Fibroblast of lung (primary cell): ENCODE data around the gene PRDM16. TPM values are rescaled to one million over a fixed set of nuclear protein-coding genes. Genes with fewer than 3 reads are reported as not detected.

ENCODE experiments used
- DNase-seq, 2 donors: peaks; one replicate each; pipeline versions ENCODE4 v3.0.0 to v3.0.0-alpha.2; 2010; ENCODE audit warnings: low read depth in 2 of 2
- H2AFZ ChIP-seq: 2 replicates; pipeline ENCODE4 v1.5.1; 2012; ENCODE audit warnings: low read length, control low read depth, inconsistent platforms
- H3K27ac ChIP-seq: 2 replicates; pipeline ENCODE4 v1.5.1; 2011; ENCODE audit warnings: low read length, control low read depth; ENCODE audit not compliant: insufficient read depth
- H3K27me3 ChIP-seq: 2 replicates; pipeline ENCODE4 v1.5.1; 2011; ENCODE audit warnings: mild to moderate bottlenecking, low read length; ENCODE audit not compliant: control insufficient read depth, insufficient read depth
- H3K36me3 ChIP-seq: 2 replicates; pipeline ENCODE4 v1.5.1; 2011; ENCODE audit warnings: low read length; ENCODE audit not compliant: control insufficient read depth, insufficient read depth
- H3K4me1 ChIP-seq: 2 replicates; pipeline ENCODE4 v1.5.1; 2011; ENCODE audit warnings: low read length; ENCODE audit not compliant: control insufficient read depth, insufficient read depth; ENCODE audit errors: extremely low read depth
- H3K4me2 ChIP-seq: 2 replicates; pipeline ENCODE4 v1.5.1; 2011; ENCODE audit warnings: low read length, control low read depth; ENCODE audit not compliant: insufficient read depth; ENCODE audit errors: extremely low read depth
- H3K4me3 ChIP-seq, 4 experiments: fragments of 200-600 bp in 1 of 4; sonication (generic) in 1 of 4; replicated peaks in 1 of 4; 2 replicates each; pipeline ENCODE4 v1.5.1; 2011 to 2016; ENCODE audit warnings: low read length in 4 of 4, low read depth in 3 of 4, mild to moderate bottlenecking in 3 of 4, control low read depth in 2 of 4, inconsistent platforms in 1 of 4, mixed read lengths in 1 of 4; ENCODE audit not compliant: insufficient read depth in 1 of 4; ENCODE audit errors: control extremely low read depth in 1 of 4
- H3K79me2 ChIP-seq: 2 replicates; pipeline ENCODE4 v1.5.1; 2012; ENCODE audit warnings: mild to moderate bottlenecking, low read length, inconsistent platforms; ENCODE audit not compliant: control insufficient read depth, insufficient read depth
- H3K9ac ChIP-seq: 2 replicates; pipeline ENCODE4 v1.5.1; 2011; ENCODE audit warnings: mild to moderate bottlenecking, low read length, control low read depth; ENCODE audit not compliant: insufficient read depth
- H3K9me3 ChIP-seq: 2 replicates; pipeline ENCODE4 v1.5.1; 2012; ENCODE audit warnings: low read depth, low read length; ENCODE audit not compliant: control insufficient read depth, insufficient read depth
- H4K20me1 ChIP-seq: 2 replicates; pipeline ENCODE4 v1.5.1; 2011; ENCODE audit warnings: low read length; ENCODE audit not compliant: control insufficient read depth, insufficient read depth; ENCODE audit errors: extremely low read depth
- CTCF ChIP-seq, 2 donors: IDR thresholded peaks in 1 of 2; conservative IDR thresholded peaks in 1 of 2; 1 replicate in 1 of 2; 2 replicates in 1 of 2; pipeline ENCODE4 v1.5.1; 2011 to 2012; ENCODE audit warnings: low read length in 2 of 2, control low read depth in 1 of 2, inconsistent platforms in 1 of 2, low read depth in 1 of 2, mild to moderate bottlenecking in 1 of 2
- EZH2 ChIP-seq: IDR thresholded peaks from 2 replicates; pipeline ENCODE4 v1.5.1; 2012; ENCODE audit warnings: low read length, control low read depth, mild to moderate bottlenecking; ENCODE audit errors: missing control alignments
- polyA plus RNA-seq, 2 donors: library from polyadenylated mRNA; depleted of rRNA in 1 of 2; stranded (reverse) in 1 of 2; unstranded in 1 of 2; fragments of >200 nt; gene quantifications; 2 replicates each; pipeline ENCODE4 v1.2.1, GENCODE V29; 2011 to 2012; ENCODE audit warnings: missing spikeins in 1 of 2
- total RNA-seq: library from RNA; depleted of rRNA; stranded (reverse); fragments of >200 nt; gene quantifications from 2 replicates; pipeline ENCODE4 v1.2.1, GENCODE V29; 2014

Gene PRDM16
- total and polyA plus RNA-seq, 2 donors (not counting 1 experiment from before 2014, with no cell fraction given): 0.30 to 1.8 TPM

GRCh38 chr1:3435666-3436065 lies 366.7 kb downstream of the PRDM16 start:
- H3K27me3 ChIP-seq: no peaks in the 10 kb centered on the region
- no peak for DNase-seq
- H3K36me3 ChIP-seq: no peaks in the 10 kb centered on the region
- no peak overlapping the region for H3K9ac ChIP-seq
- no peak overlapping the region for H3K4me3 ChIP-seq
- TF ChIP-seq EZH2: no peak
- no peak for TF ChIP-seq CTCF (conservative IDR thresholded peaks at IDR 0.05 in 1 of 2, IDR thresholded peaks at IDR 0.05 in 1 of 2; ENCODE audit: low read depth in 1 of 2, low read length in 2 of 2)
- H3K9me3 ChIP-seq: no peaks in the 10 kb centered on the region
- no peak overlapping the region for H2AFZ ChIP-seq
- H3K79me2 ChIP-seq: no peaks in the 10 kb centered on the region
- no peak overlapping the region for H3K27ac ChIP-seq
- H3K4me2 ChIP-seq: no peak overlapping the region
- H4K20me1 ChIP-seq: no peaks in the 10 kb centered on the region
- no peaks in the 10 kb centered on the region for H3K4me1 ChIP-seq

- no peaks in the 10 kb centered on the region for H3K9me3 ChIP-seq
- H3K9ac ChIP-seq: no peak overlapping the region
- no peaks in the 10 kb centered on the region for H3K79me2 ChIP-seq
- no peaks in the 10 kb centered on the region for H3K36me3 ChIP-seq
- no peak overlapping the region for H3K4me2 ChIP-seq
- H3K4me3 ChIP-seq: no peak overlapping the region
- H3K27ac ChIP-seq: no peak overlapping the region
- H3K27me3 ChIP-seq: peaks cover 4% of the 10 kb centered on the region
- TF ChIP-seq CTCF (conservative IDR thresholded peaks at IDR 0.05 in 1 of 2, IDR thresholded peaks at IDR 0.05 in 1 of 2; ENCODE audit: low read depth in 1 of 2, low read length in 2 of 2) (no peak), EZH2 (no peak)
- no peaks in the 10 kb centered on the region for H4K20me1 ChIP-seq
- no peak overlapping the region for H2AFZ ChIP-seq
- no peaks in the 10 kb centered on the region for H3K4me1 ChIP-seq
- no peak for DNase-seq
Measured at GRCh38 chr1:3436451-3436850, 367.4 kb downstream of the PRDM16 start.

GRCh38 chr1:3436901-3437300 lies 367.9 kb downstream of the PRDM16 start:
- Histone ChIP-seq H3K79me2 (no peaks in the 10 kb centered on the region), H3K36me3 (no peaks in the 10 kb centered on the region), H3K27ac (no peak overlapping the region), H2AFZ (no peak overlapping the region), H3K4me1 (no peaks in the 10 kb centered on the region), H3K4me2 (no peak overlapping the region), H3K9me3 (no peaks in the 10 kb centered on the region), H3K4me3 (no peak overlapping the region), H3K9ac (no peak overlapping the region), H4K20me1 (no peaks in the 10 kb centered on the region), H3K27me3 (peaks cover 4% of the 10 kb centered on the region)
- no peak for TF ChIP-seq EZH2
- TF ChIP-seq CTCF (conservative IDR thresholded peaks at IDR 0.05 in 1 of 2, IDR thresholded peaks at IDR 0.05 in 1 of 2; ENCODE audit: low read depth in 1 of 2, low read length in 2 of 2): no peak
- DNase-seq: no peak
